ENCODE measurements around the gene ALOX5AP. TPM values are rescaled to one million over a fixed set of nuclear protein-coding genes. Genes with fewer than 3 reads are reported as not detected.
A peak's percentile ranks its signal among the peaks of the same experiment; 100 is the strongest.

ALOX5AP gene
- total RNA-seq, 3 donors from 2014 or later (not counting 1 experiment from before 2014, with no cell fraction given), result 83.9 to 150 (median 114) TPM

DNA sequence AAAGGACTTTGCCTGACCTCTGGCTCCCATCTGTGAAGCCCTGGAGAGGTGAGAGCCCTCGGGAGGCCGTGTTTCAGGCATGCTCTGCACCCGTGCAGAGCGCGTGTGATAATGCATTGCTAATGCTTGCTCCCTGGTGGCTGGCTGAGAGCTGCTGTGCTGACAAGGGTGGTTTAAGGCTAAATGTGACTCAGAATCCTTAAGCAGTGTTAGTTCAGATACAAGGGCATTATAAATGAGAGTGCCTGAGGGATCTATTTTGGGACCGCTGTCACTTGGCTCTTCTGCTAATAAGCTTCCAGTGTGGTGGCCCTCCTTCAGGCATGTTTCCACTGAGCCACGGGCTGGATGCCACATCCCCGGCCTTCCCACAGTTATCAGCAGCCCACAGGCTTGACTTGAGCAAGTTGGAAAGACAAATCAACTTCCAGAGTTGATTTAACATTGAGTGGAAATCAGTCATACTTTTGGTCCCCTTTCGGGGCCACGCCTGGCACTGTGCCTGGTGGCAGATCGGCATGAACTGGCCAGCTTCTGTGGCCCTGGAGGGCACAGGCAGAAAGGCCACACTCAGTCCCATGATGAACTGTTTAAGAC lies 17.0 kb downstream of the ALOX5AP start:
- no peaks in the 10 kb centered on the region for H3K9me3 ChIP-seq (ENCODE audit: control insufficient read depth, insufficient read depth, low read length)
- Mint-ChIP-seq H3K36me3 (peaks cover 11% of the 10 kb centered on the region), H3K27ac (no peak overlapping the region), H3K27me3 (ENCODE audit: low read depth in 2 of 2) (no peaks in the 10 kb centered on the region), H3K4me1 (peaks cover 20 to 32% of the 10 kb centered on the region in 2 donors), H3K4me3 (no peak overlapping the region), H3K9me3 (no peaks in the 10 kb centered on the region)
- H3K4me1 ChIP-seq (ENCODE audit: control insufficient read depth, insufficient read depth, low read length), result no peaks in the 10 kb centered on the region
- TF ChIP-seq, protein P1, sequence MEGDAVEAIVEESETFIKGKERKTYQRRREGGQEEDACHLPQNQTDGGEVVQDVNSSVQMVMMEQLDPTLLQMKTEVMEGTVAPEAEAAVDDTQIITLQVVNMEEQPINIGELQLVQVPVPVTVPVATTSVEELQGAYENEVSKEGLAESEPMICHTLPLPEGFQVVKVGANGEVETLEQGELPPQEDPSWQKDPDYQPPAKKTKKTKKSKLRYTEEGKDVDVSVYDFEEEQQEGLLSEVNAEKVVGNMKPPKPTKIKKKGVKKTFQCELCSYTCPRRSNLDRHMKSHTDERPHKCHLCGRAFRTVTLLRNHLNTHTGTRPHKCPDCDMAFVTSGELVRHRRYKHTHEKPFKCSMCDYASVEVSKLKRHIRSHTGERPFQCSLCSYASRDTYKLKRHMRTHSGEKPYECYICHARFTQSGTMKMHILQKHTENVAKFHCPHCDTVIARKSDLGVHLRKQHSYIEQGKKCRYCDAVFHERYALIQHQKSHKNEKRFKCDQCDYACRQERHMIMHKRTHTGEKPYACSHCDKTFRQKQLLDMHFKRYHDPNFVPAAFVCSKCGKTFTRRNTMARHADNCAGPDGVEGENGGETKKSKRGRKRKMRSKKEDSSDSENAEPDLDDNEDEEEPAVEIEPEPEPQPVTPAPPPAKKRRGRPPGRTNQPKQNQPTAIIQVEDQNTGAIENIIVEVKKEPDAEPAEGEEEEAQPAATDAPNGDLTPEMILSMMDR (IDR thresholded peaks at IDR 0.05), result no peak
- no peak for ATAC-seq
- DNase-seq, result no peak
- intact Hi-C loops (cut with micrococcal nuclease), result no loop called here
- no peak overlapping the region for H3K27ac ChIP-seq (ENCODE audit: low read length)
- 95% methylated on average over 11 of the region's 11 CpGs for WGBS (ENCODE audit: insufficient coverage)
- H3K4me3 ChIP-seq (ENCODE audit: low read length), result no peak overlapping the region
- H3K36me3 ChIP-seq (ENCODE audit: control insufficient read depth, insufficient read depth, low read length), result peaks cover 14% of the 10 kb centered on the region
- no peaks in the 10 kb centered on the region for H3K27me3 ChIP-seq (ENCODE audit: control insufficient read depth, insufficient read depth, low read length)

DNA sequence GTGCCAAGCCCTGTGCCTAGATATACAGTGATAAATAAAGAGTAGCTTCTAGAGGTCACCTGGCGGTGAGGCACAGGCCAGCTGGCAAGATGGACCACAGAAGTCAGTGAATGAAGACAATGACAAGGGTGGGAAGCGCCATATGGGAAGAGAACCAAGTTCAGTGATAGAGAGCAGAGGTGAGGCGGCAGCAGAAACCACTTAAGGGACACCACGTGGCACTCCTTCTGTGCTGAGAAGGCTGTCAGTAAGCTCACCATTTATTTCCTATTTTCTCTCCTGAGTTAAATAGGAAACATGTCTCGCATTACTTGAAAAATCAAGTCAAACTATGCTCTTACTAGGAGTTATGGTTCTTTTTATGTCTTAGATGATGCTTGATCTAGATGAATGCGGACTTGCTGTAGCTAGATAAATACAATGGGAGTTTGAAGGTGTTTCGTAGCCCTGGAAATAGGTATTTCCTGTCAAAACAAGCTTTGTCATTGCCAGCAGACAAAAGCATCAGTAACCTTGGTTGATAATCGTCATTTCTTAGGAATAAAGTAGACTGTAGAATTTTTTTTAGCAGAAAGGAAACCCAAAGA lies 17.8 kb downstream of the ALOX5AP start:
- TF ChIP-seq, protein P1 (IDR thresholded peaks at IDR 0.05), result no peak
- ATAC-seq, result no peak
- Mint-ChIP-seq H3K27ac (peak overlapping the region in 1 of 2 donors; percentile 13), H3K27me3 (ENCODE audit: low read depth in 2 of 2) (no peaks in the 10 kb centered on the region), H3K4me1 (peaks cover 26 to 39% of the 10 kb centered on the region in 2 donors), H3K4me3 (no peak overlapping the region), H3K9me3 (no peaks in the 10 kb centered on the region), H3K36me3 (peaks cover 19% of the 10 kb centered on the region)
- Histone ChIP-seq H3K4me1 (ENCODE audit: control insufficient read depth, insufficient read depth, low read length) (no peaks in the 10 kb centered on the region), H3K36me3 (ENCODE audit: control insufficient read depth, insufficient read depth, low read length) (peaks cover 18% of the 10 kb centered on the region), H3K9me3 (ENCODE audit: control insufficient read depth, insufficient read depth, low read length) (no peaks in the 10 kb centered on the region), H3K27me3 (ENCODE audit: control insufficient read depth, insufficient read depth, low read length) (no peaks in the 10 kb centered on the region), H3K27ac (ENCODE audit: low read length) (no peak overlapping the region), H3K4me3 (ENCODE audit: low read length) (no peak overlapping the region)
- 84% methylated on average over 7 of the region's 8 CpGs for WGBS (ENCODE audit: insufficient coverage)
- intact Hi-C loops (cut with micrococcal nuclease), result no loop called here
- no peak for DNase-seq

DNA sequence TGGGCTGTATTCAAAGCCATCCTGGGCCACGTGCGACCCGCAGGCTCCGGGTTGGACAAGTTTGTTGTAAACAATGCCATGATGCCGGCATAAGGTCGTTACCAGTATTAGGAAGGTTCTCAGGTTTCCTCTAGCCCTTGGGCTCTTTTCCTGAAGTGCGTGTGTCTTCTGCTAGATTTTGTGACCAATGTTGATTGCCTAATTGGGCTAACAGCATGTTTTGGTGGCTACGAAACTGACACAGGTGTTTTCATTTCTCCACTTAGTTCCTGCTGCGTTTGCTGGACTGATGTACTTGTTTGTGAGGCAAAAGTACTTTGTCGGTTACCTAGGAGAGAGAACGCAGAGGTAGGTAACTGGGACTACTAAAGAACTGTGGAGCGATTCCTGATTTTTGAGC lies 20.3 kb downstream of the ALOX5AP start:
- WGBS (ENCODE audit: insufficient coverage), result 93% methylated on average over 12 of the region's 12 CpGs

More for the DNA sequence above, 20.3 kb downstream of the ALOX5AP start:
- no peak overlapping the region for H3K4me3 ChIP-seq (ENCODE audit: low read length)
- intact Hi-C loops (cut with micrococcal nuclease), result no loop called here
- Mint-ChIP-seq H3K9me3 (no peaks in the 10 kb centered on the region), H3K4me1 (peaks cover 27 to 46% of the 10 kb centered on the region in 2 donors), H3K27me3 (ENCODE audit: low read depth in 2 of 2) (no peaks in the 10 kb centered on the region), H3K27ac (no peak overlapping the region), H3K4me3 (no peak overlapping the region), H3K36me3 (peaks cover 26% of the 10 kb centered on the region)
- H3K27me3 ChIP-seq (ENCODE audit: control insufficient read depth, insufficient read depth, low read length), result no peaks in the 10 kb centered on the region
- no peaks in the 10 kb centered on the region for H3K4me1 ChIP-seq (ENCODE audit: control insufficient read depth, insufficient read depth, low read length)
- H3K36me3 ChIP-seq (ENCODE audit: control insufficient read depth, insufficient read depth, low read length), result peaks cover 22% of the 10 kb centered on the region
- ATAC-seq (no peak), DNase-seq (no peak)
- TF ChIP-seq, protein P1 (IDR thresholded peaks at IDR 0.05), result no peak
- no peak overlapping the region for H3K27ac ChIP-seq (ENCODE audit: low read length)
- no peaks in the 10 kb centered on the region for H3K9me3 ChIP-seq (ENCODE audit: control insufficient read depth, insufficient read depth, low read length)

Data from natural killer cell (primary cell).